Nephron (organoid): ENCODE data around the gene RHOB.

ENCODE experiments used
- H3K27ac Mint-ChIP-seq, 3 experiments: 2 replicates each; pipeline ENCODE4 v1.8.0; 2020; ENCODE audit warnings: mixed read lengths in 3 of 3, mild to moderate bottlenecking in 2 of 3, moderate library complexity in 1 of 3
- H3K27me3 Mint-ChIP-seq: 2 replicates; pipeline ENCODE4 v1.8.0; 2021; ENCODE audit warnings: low read depth, mild to moderate bottlenecking, moderate library complexity, mixed read lengths
- H3K36me3 Mint-ChIP-seq: 2 replicates; pipeline ENCODE4 v1.8.0; 2020; ENCODE audit warnings: low read depth, mixed read lengths
- H3K4me1 Mint-ChIP-seq: 2 replicates; pipeline ENCODE4 v1.8.0; 2020; ENCODE audit warnings: mixed read lengths
- H3K4me3 Mint-ChIP-seq, 3 experiments: 2 replicates each; pipeline ENCODE4 v1.8.0; 2020; ENCODE audit warnings: mild to moderate bottlenecking in 3 of 3, mixed read lengths in 3 of 3, moderate library complexity in 2 of 3
- H3K9me3 Mint-ChIP-seq: 2 replicates; pipeline ENCODE4 v1.8.0; 2020; ENCODE audit warnings: mixed read lengths
- CTCF ChIP-seq, 3 experiments: fragments of 200-600 bp; sonication (generic); IDR thresholded peaks; one replicate each; pipeline ENCODE4 v1.5.0; 2021; ENCODE audit warnings: antibody characterized with exemption in 3 of 3; ENCODE audit not compliant: unreplicated experiment in 3 of 3

The RHOB gene

GRCh38 chr2:20428717-20429490 lies 18.0 kb upstream of the RHOB start:
- H3K36me3 Mint-ChIP-seq: no peaks in the 10 kb centered on the region
- H3K4me3 Mint-ChIP-seq: no peak overlapping the region
- H3K27ac Mint-ChIP-seq: no peak overlapping the region

GRCh38 chr2:20429528-20429927 lies 17.3 kb upstream of the RHOB start:
- Mint-ChIP-seq H3K36me3 (no peaks in the 10 kb centered on the region), H3K4me1 (peaks cover 6% of the 10 kb centered on the region), H3K27ac (no peak overlapping the region), H3K4me3 (no peak overlapping the region), H3K9me3 (no peaks in the 10 kb centered on the region), H3K27me3 (peaks cover 19% of the 10 kb centered on the region)
- no peak for TF ChIP-seq CTCF (IDR thresholded peaks at IDR 0.05; ENCODE audit: unreplicated experiment in 3 of 3)

More at GRCh38 chr2:20428717-20429490, 18.0 kb upstream of the RHOB start:
- no peaks in the 10 kb centered on the region for H3K9me3 Mint-ChIP-seq
- peaks cover 19% of the 10 kb centered on the region for H3K27me3 Mint-ChIP-seq
- TF ChIP-seq CTCF (IDR thresholded peaks at IDR 0.05; ENCODE audit: unreplicated experiment in 3 of 3): no peak
- peaks cover 6% of the 10 kb centered on the region for H3K4me1 Mint-ChIP-seq

- no peak for TF ChIP-seq CTCF (IDR thresholded peaks at IDR 0.05; ENCODE audit: unreplicated experiment in 3 of 3)
Observed at GRCh38 chr2:20430035-20430434, 16.8 kb upstream of the RHOB start.

GRCh38 chr2:20430461-20431300 lies 16.2 kb upstream of the RHOB start:
- Mint-ChIP-seq H3K9me3 (no peaks in the 10 kb centered on the region), H3K4me3 (no peak overlapping the region), H3K36me3 (no peaks in the 10 kb centered on the region), H3K27me3 (peaks cover 22% of the 10 kb centered on the region), H3K27ac (no peak overlapping the region), H3K4me1 (no peaks in the 10 kb centered on the region)
- no peak for TF ChIP-seq CTCF (IDR thresholded peaks at IDR 0.05; ENCODE audit: unreplicated experiment in 3 of 3)

More at GRCh38 chr2:20430035-20430434, 16.8 kb upstream of the RHOB start:
- Mint-ChIP-seq H3K9me3 (no peaks in the 10 kb centered on the region), H3K27me3 (peaks cover 19% of the 10 kb centered on the region), H3K4me1 (peaks cover 3% of the 10 kb centered on the region), H3K36me3 (no peaks in the 10 kb centered on the region), H3K27ac (no peak overlapping the region), H3K4me3 (no peak overlapping the region)

GRCh38 chr2:20431301-20431698 lies 15.6 kb upstream of the RHOB start:
- Mint-ChIP-seq H3K4me1 (no peaks in the 10 kb centered on the region), H3K4me3 (no peak overlapping the region), H3K36me3 (no peaks in the 10 kb centered on the region), H3K9me3 (no peaks in the 10 kb centered on the region), H3K27me3 (peaks cover 22% of the 10 kb centered on the region), H3K27ac (no peak overlapping the region)
- TF ChIP-seq CTCF (IDR thresholded peaks at IDR 0.05; ENCODE audit: unreplicated experiment in 3 of 3): no peak
